ENCODE measurements around the gene HSPBP1. TPM values are rescaled to one million over a fixed set of nuclear protein-coding genes. Genes with fewer than 3 reads are reported as not detected.
A peak's percentile ranks its signal among the peaks of the same experiment; 100 is the strongest.

HSPBP1 gene
- total RNA-seq, 4 donors from 2014 or later, result 33.7 to 49.6 (median 40.5) TPM

DNA sequence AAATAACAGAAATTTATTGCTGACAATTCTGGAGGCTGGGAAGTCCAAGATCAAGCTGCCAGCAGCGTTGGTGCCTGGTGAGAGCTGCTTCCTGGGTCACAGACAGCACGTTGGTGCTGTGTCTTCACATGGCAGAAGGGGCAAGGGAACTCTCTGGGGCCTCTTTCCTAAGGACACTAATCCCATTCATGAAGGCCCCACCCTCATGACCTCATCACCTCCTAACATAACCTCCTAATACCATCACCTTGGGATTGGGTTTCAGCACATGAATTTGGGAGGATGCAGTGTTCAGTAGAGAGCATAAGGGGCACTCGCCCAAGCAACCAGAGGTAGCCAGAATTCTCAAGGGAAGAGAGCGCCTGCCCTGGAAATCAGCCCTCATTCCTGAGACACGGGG, 29.5 kb upstream of the HSPBP1 start:
- peaks cover 0 to 62% (median 0%) of the 10 kb centered on the region in 3 donors for H3K36me3 ChIP-seq
- H3K27me3 ChIP-seq, result no peaks in the 10 kb centered on the region
- peaks cover 0 to 5% (median 0%) of the 10 kb centered on the region in 4 donors for H3K9me3 ChIP-seq
- H3K27ac ChIP-seq, result no peak overlapping the region
- no peak for DNase-seq (ENCODE audit: low spot score in 2 of 2)
- no peaks in the 10 kb centered on the region for H3K4me1 ChIP-seq
- no peak overlapping the region for H3K4me3 ChIP-seq
- TF ChIP-seq POLR2A (IDR thresholded peaks at IDR 0.05) (no peak), EP300 (IDR thresholded peaks at IDR 0.05) (no peak), CTCF (IDR thresholded peaks at IDR 0.05) (no peak)
- WGBS, 2 donors, result 90 to 91% methylated on average over 5 of the region's 5 CpGs

DNA sequence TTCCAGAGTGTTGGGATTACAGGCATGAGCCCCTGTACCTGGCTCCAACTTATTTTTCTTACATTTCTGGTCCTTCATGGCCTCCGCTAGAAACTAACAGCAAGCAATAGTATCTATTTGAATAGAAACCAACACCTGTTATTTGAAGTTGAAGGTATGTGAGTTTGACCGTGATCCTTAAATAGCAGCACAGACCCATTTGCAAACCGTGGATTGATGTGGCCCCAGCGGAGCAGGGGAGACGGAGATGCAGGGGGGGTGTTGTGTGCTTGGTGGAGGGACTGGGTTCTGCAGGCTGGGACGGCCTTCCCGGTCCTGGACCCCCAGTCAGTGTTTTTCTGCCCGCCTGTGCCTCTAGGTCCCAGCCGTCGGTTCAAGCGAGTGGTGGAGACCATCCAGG, 28.4 kb upstream of the HSPBP1 start:
- Histone ChIP-seq H3K4me1 (no peaks in the 10 kb centered on the region), H3K9me3 (peaks cover 0 to 5% (median 0%) of the 10 kb centered on the region in 4 donors), H3K27me3 (no peaks in the 10 kb centered on the region), H3K36me3 (peaks cover 0 to 72% (median 0%) of the 10 kb centered on the region in 3 donors), H3K27ac (no peak overlapping the region), H3K4me3 (no peak overlapping the region)
- WGBS, 2 donors, result 92 to 94% methylated on average over 7 to 8 of the region's 11 CpGs
- DNase-seq (ENCODE audit: low spot score in 2 of 2), result no peak
- no peak for TF ChIP-seq POLR2A (IDR thresholded peaks at IDR 0.05)
- no peak for TF ChIP-seq CTCF (IDR thresholded peaks at IDR 0.05)
- TF ChIP-seq EP300 (IDR thresholded peaks at IDR 0.05), result no peak

DNA sequence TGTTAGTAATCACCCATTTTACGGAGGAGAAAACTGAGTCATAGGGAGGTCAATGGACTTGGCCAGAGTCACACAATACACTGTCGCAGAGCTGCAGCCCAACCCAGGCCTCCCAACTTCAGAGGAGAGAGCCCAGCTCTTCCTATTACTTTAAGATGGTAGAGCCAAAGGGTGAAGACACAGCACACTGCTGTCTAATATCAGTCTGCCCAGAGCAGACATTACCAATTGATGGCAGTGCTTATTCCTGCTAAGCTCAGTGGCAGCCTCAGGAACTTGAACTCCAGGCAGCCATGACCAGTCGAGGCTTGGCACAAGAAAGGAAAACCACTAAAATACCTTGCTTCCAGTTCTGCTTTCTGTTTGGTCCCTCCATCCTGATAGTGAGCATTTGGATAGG, 26.8 kb upstream of the HSPBP1 start:
- no peak for DNase-seq (ENCODE audit: low spot score in 2 of 2)
- WGBS, 2 donors, result 74 to 84% methylated on average over 3 of the region's 3 CpGs
- H3K9me3 ChIP-seq, result peaks cover 0 to 5% (median 0%) of the 10 kb centered on the region in 4 donors
- H3K4me1 ChIP-seq, result peaks cover 0 to 6% (median under 1%) of the 10 kb centered on the region in 4 donors
- H3K27me3 ChIP-seq, result no peaks in the 10 kb centered on the region
- no peak overlapping the region for H3K4me3 ChIP-seq
- no peak for TF ChIP-seq EP300 (IDR thresholded peaks at IDR 0.05)
- no peak overlapping the region for H3K27ac ChIP-seq
- peaks cover 0 to 66% (median 0%) of the 10 kb centered on the region in 3 donors for H3K36me3 ChIP-seq

DNA sequence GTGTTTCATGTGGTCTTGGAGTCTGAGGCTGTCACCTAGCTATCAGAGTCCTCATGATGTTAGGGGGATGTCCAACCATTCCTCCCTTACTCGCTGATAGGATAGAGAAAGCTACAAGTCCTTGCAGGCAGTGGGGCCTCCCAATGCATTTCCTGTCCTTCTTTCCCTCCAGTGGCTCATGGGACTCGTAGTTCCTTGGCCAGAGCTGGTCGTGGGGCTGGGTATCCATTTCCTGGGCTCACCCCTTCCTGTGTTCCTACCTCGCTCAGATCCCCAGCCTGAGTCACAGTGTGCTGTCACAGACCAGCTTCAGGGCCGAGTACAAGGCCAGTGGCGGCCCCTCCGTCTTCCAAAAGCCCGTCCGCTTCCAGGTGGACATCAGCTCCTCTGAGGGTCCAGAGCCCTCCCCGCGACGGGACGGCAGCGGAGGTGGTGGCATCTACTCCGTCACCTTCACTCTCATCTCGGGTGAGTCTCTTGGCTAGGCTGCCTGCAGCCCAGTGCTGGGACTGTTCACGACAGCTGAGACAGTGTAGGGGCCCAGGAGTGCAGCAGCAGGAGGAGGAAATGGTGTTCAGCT, 26.2 kb upstream of the HSPBP1 start:
- H3K4me3 ChIP-seq, result no peak overlapping the region
- 89 to 93% methylated on average over 13 to 17 of the region's 17 CpGs for WGBS, 2 donors
- peaks cover 0 to 5% (median 0%) of the 10 kb centered on the region in 4 donors for H3K9me3 ChIP-seq
- TF ChIP-seq CTCF (IDR thresholded peaks at IDR 0.05), result no peak
- no peak for TF ChIP-seq EP300 (IDR thresholded peaks at IDR 0.05)
- no peak for TF ChIP-seq POLR2A (IDR thresholded peaks at IDR 0.05)
- no peaks in the 10 kb centered on the region for H3K27me3 ChIP-seq
- peaks cover 0 to 60% (median 0%) of the 10 kb centered on the region in 3 donors for H3K36me3 ChIP-seq
- peaks cover 0 to 11% (median 3%) of the 10 kb centered on the region in 4 donors for H3K4me1 ChIP-seq
- no peak overlapping the region for H3K27ac ChIP-seq
- DNase-seq (ENCODE audit: low spot score in 2 of 2), result no peak

DNA sequence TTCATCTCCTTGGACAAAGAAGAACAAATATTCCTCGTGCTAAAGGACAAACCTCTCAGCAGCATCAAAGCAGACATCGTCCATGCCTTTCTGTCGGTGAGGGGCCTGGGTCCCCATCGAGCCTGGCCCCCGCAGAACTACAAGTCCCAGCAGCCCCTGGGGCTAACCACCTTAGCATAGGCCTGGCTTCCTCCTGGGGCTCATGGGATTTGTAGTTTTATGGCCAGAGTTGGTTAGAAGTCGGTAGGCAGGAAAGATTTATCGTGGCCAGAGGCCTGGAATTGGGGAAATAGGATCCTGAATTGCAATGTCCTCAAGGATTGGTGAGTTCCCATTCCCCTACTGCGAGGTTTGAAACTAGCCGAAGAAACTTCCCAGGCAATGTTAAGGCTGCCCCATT, 25.6 kb upstream of the HSPBP1 start:
- Histone ChIP-seq H3K27me3 (no peaks in the 10 kb centered on the region), H3K36me3 (peaks cover 0 to 57% (median 0%) of the 10 kb centered on the region in 3 donors), H3K4me3 (no peak overlapping the region), H3K4me1 (peaks cover 0 to 11% (median 3%) of the 10 kb centered on the region in 4 donors), H3K27ac (no peak overlapping the region), H3K9me3 (peaks cover 0 to 5% (median 0%) of the 10 kb centered on the region in 4 donors)
- TF ChIP-seq POLR2A (IDR thresholded peaks at IDR 0.05) (no peak), CTCF (IDR thresholded peaks at IDR 0.05) (no peak), EP300 (IDR thresholded peaks at IDR 0.05) (no peak)
- WGBS, 2 donors, result 80% methylated on average over 8 to 9 of the region's 9 CpGs
- peak in 1 of 2 donors; percentile 37 for DNase-seq (ENCODE audit: low spot score in 2 of 2)
